Mucosa of stomach (tissue), 1 donor: ENCODE data around the gene POU6F2.
"Not testable (repeated sequence)": the region's sequence is repeated elsewhere in the genome, so short reads cannot be mapped to it uniquely, and the experiment has no call there.

Source experiments
- H3K27me3 ChIP-seq: one replicate; pipeline ENCODE4 v1.7.0; 2013; ENCODE audit warnings: mild to moderate bottlenecking, low read length; ENCODE audit not compliant: control insufficient read depth, insufficient read depth
- H3K36me3 ChIP-seq: one replicate; pipeline ENCODE4 v1.7.0; 2013; ENCODE audit warnings: low read length; ENCODE audit not compliant: control insufficient read depth, insufficient read depth
- H3K4me1 ChIP-seq: one replicate; pipeline ENCODE4 v1.7.0; 2013; ENCODE audit warnings: mild to moderate bottlenecking, low read length; ENCODE audit not compliant: control insufficient read depth, insufficient read depth
- H3K4me3 ChIP-seq: one replicate; pipeline ENCODE4 v1.7.0; 2013; ENCODE audit warnings: low read length
- H3K9ac ChIP-seq: one replicate; pipeline ENCODE4 v1.7.0; 2013; ENCODE audit warnings: mild to moderate bottlenecking, low read length, moderate library complexity
- H3K9me3 ChIP-seq: one replicate; pipeline ENCODE4 v1.7.0; 2013; ENCODE audit warnings: mild to moderate bottlenecking, low read length, moderate library complexity; ENCODE audit not compliant: control insufficient read depth
- donor health status: Pancreatic carcinoma.

The POU6F2 gene

DNA sequence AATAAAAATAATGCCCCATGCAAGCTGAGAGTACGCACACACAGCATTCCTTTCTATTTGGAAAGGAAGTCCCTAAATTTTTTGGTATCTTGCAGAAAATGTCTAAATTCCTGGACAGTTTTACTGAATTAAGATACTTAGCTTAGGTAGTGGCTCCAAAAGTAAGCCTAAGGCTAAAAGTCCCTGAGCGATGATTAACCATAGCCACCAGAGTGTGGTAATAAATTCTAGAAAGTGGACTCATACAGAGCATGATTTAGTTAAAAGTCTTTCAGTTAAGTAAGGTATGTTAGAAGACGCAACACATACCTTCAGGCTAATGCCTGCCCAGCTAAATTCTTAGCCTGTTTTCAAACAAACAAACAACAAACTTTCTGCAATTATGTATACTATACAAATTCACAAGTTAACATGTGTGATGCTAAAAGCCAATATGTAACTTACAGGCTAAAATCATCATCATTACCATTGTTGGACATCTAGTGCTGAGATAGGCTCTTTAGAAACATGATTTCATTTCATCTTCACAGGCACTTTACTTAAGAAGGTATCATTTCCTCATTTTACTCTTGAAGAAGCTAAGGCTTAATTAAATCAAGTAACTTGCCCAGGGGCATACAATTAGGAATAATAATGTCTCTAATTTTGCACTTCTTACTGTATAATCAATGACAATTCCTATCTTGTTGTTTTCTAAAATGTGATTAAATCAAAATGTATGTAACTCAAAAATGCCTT is 327.1 kb downstream of the POU6F2 start:
- Histone ChIP-seq H3K4me3 (no peak overlapping the region), H3K36me3 (no peaks in the 10 kb centered on the region), H3K27me3 (no peaks in the 10 kb centered on the region), H3K9ac (no peak overlapping the region), H3K4me1 (no peaks in the 10 kb centered on the region), H3K9me3 (no peaks in the 10 kb centered on the region)

DNA sequence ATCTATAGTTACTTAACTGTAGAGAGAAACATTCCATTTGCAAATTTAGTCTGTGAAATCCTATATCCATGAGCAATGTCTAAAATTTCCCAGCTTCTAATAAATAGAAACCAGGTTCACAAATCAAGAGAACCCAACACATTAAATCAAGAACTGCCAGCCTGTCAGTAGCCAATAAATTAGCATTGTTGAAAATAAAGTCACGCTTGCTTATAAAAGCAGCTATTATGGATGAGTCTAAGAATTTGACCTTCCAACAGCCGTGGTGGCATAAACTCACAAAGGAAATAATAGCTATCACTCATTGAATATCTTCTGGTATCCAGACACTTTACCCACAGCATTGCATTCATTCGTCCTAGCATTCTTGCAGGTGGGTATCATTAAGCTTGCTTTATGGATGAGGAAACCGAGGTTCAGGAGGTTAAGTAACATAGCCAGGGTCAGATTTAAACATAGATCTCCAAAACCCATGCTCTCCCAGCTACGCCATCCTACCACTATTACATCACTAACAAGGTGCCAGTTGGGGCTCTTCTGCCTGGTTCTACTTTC is 328.4 kb downstream of the POU6F2 start:
- Histone ChIP-seq H3K36me3 (no peaks in the 10 kb centered on the region), H3K9ac (no peak overlapping the region), H3K9me3 (no peaks in the 10 kb centered on the region), H3K27me3 (no peaks in the 10 kb centered on the region), H3K4me1 (no peaks in the 10 kb centered on the region), H3K4me3 (no peak overlapping the region)

DNA sequence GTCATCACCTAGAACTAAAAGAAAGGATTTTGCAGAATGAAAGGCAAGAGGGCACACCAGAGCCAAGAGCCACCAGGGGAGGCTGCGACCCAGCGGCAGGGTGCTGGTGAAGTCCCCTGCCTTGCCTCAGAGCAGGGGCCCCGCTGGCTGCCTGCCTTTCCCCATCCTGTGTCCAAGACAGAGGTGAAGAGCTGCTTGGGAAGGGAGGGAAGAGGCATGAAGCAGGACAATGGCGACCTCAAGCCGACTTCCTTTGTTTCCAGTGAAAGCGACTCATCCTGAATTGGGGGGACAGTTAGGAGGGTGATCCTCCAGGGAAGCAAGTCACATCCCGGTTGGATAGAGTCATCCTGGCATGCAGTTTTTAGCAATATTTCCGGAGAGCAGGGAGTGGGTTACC is 333.0 kb downstream of the POU6F2 start:
- no peak overlapping the region for H3K4me3 ChIP-seq

DNA sequence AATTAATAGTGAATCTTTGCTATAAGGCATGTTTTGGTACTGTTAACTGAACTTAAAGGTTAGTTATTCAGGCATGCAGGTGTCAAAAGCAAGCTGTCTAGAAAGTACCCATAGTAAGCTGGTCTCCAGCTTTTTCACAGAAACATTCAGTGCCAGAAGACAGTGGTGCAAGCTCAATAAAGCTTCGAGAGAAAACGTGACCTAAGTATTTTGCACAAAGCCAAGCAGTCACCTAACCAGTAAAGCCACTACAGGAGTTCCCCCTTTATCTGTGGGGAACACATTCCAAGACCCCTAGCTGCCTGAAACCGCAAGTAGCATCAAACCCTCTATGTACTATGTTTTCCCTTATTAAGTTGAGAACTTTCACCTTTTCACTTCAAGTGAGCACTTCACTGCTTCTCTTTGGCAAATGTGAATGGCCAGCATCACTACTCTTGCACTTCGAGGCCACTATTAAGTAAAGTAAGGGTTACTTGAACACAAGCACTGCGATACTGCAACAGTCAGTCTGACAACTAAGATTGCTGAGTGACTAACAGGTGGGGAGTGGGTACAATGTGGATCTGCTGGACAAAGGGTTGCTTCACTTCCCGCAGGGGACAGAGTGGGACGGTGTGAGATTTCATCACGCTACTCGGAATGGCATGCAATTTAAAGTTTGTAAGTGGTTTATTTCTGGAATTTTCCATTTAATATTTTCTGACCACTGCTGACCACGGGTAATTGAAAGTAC is 334.7 kb downstream of the POU6F2 start:
- H3K27me3 ChIP-seq, result no peaks in the 10 kb centered on the region
- no peaks in the 10 kb centered on the region for H3K4me1 ChIP-seq
- H3K4me3 ChIP-seq, result no peak overlapping the region
- no peaks in the 10 kb centered on the region for H3K9me3 ChIP-seq
- H3K9ac ChIP-seq, result no peak overlapping the region
- H3K36me3 ChIP-seq, result no peaks in the 10 kb centered on the region

More for the DNA sequence above, 333.0 kb downstream of the POU6F2 start:
- Histone ChIP-seq H3K27me3 (no peaks in the 10 kb centered on the region), H3K9me3 (no peaks in the 10 kb centered on the region), H3K36me3 (no peaks in the 10 kb centered on the region), H3K4me1 (no peaks in the 10 kb centered on the region), H3K9ac (no peak overlapping the region)

DNA sequence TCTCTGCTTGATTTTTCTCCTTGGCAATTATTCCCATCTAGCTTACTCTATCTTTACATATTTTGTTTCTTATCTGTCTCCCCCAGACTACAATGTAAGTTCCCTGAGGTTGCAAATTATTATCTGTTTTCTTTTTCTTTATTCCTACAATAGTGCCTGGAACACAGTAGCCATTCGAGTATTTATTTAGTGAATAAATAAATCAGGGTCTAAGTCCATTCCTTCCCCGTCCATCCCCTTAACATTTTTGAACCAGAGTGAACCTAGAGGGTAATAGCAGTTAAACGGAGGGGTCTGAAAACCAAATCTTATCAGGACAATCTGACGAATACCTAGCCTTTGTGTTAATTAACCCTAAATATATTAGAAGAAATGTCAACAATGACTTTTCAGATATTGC is 335.7 kb downstream of the POU6F2 start:
- no peaks in the 10 kb centered on the region for H3K27me3 ChIP-seq
- H3K36me3 ChIP-seq, result no peaks in the 10 kb centered on the region
- H3K4me3 ChIP-seq, result no peak overlapping the region
- H3K9me3 ChIP-seq, result no peaks in the 10 kb centered on the region
- no peaks in the 10 kb centered on the region for H3K4me1 ChIP-seq
- H3K9ac ChIP-seq, result no peak overlapping the region

DNA sequence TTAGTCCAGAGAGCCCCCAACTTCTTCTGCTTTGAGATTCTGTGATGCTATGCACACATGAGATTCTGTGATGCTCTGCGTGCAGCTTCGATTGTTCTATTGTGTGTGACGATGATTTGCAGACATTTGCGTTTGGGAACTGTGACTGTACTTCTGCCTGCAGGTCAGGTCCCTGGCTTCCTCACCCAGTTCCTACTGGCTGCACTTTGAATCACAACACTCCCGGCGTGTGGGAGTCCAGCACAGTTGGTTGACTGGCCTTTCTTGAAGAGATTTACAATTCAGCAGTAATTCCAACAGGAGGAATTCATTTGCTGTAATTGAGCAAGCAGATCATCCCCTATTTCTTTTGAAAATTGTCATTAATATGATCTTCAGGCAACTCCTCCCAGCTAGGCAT is 336.3 kb downstream of the POU6F2 start:
- Histone ChIP-seq H3K36me3 (no peaks in the 10 kb centered on the region), H3K9ac (no peak overlapping the region), H3K4me3 (no peak overlapping the region), H3K27me3 (no peaks in the 10 kb centered on the region), H3K9me3 (no peaks in the 10 kb centered on the region), H3K4me1 (no peaks in the 10 kb centered on the region)

DNA sequence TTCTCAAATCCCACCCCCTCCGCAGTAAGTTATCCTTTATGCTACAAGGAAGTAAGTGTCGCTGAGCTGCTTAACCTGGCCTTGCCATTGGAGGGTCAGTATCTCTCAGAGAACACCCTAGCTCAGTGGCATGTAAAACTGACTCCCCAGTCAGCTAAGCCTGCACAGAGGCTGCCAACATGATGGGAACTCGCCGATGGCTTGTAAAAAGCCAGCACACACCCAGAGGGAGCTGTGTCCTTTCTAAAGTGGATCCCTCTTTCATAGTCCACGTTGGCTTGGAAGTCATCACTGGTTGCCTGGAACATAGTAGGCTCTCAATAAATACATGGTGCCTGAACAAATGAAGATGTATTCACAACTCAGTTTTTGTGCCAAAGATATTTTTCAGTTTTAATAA is 339.4 kb downstream of the POU6F2 start:
- H3K9ac ChIP-seq, result no peak overlapping the region
- no peaks in the 10 kb centered on the region for H3K9me3 ChIP-seq
- H3K4me1 ChIP-seq, result no peaks in the 10 kb centered on the region
- no peaks in the 10 kb centered on the region for H3K27me3 ChIP-seq
- H3K36me3 ChIP-seq, result no peaks in the 10 kb centered on the region
- no peak overlapping the region for H3K4me3 ChIP-seq

DNA sequence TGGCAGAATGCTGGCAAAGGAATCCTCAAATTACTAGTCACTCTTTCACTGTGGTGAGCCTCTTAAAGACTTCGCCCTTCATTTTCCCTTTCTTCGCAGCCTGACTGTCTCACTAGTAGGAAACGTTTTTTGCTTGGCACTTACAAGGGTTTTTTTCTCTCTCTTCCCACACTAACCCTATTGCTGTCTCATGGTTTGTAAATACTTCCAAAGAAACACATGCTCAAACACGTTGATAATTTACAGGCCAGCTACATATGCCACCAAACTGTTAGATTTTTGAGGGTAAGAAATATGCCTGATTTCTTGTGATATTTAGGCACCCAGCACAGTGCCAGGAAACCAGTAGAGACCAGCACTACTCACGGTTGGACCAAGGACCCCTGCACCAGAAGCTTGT is 340.2 kb downstream of the POU6F2 start:
- Histone ChIP-seq H3K27me3 (no peaks in the 10 kb centered on the region), H3K9me3 (no peaks in the 10 kb centered on the region), H3K4me1 (no peaks in the 10 kb centered on the region), H3K9ac (no peak overlapping the region), H3K4me3 (no peak overlapping the region), H3K36me3 (no peaks in the 10 kb centered on the region)

DNA sequence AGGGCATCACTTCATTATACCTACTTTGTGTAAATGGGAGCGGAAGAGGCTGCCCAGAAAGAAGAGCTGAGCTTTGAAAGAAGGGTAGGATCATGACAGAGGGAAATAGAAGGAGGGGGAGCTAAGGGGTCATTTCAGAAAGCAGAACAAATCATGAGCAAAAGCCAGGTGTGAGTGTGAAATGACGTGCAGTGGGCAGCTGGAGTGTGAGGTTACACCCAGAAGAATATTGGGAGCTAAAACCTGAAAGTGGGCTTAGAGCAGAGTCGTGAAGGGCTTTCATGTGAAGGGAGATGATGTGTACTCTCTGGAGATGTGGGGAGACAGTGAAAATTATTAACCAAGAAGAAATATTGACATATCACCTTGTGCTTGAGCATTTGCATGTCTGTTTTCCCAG is 343.5 kb downstream of the POU6F2 start:
- Histone ChIP-seq H3K36me3 (no peaks in the 10 kb centered on the region), H3K9me3 (no peaks in the 10 kb centered on the region), H3K4me1 (no peaks in the 10 kb centered on the region), H3K27me3 (no peaks in the 10 kb centered on the region), H3K9ac (no peak overlapping the region), H3K4me3 (no peak overlapping the region)

DNA sequence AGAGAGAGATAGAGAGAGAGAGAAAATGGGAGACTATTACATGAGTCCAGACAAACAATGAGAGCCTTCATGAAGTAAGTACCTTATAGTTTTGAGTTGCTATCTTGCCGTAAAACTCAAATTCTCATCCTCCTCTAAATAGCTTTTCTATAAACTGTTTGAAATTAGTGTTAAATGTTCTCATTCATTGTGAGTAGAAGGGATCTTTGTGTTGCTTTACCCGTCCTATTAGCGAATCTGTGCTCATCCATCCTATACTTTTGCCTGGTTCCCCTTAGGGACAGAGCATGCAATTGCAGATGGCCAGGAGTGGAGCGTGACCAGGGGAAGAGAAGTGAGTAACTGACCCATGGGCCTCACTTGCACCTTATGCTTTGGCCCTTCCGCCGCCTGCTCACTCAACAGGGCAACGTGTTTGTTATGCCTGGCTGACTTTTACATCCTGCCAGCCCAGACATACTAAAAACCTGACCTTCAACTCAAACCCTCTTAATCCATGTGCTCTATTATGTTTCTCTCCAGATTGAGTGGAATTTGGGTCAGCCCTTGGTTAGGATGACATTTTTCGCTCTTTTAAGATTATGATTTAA is 344.3 kb downstream of the POU6F2 start:
- Histone ChIP-seq H3K27me3 (no peaks in the 10 kb centered on the region), H3K36me3 (no peaks in the 10 kb centered on the region), H3K4me1 (no peaks in the 10 kb centered on the region), H3K9me3 (no peaks in the 10 kb centered on the region), H3K4me3 (no peak overlapping the region), H3K9ac (no peak overlapping the region)

DNA sequence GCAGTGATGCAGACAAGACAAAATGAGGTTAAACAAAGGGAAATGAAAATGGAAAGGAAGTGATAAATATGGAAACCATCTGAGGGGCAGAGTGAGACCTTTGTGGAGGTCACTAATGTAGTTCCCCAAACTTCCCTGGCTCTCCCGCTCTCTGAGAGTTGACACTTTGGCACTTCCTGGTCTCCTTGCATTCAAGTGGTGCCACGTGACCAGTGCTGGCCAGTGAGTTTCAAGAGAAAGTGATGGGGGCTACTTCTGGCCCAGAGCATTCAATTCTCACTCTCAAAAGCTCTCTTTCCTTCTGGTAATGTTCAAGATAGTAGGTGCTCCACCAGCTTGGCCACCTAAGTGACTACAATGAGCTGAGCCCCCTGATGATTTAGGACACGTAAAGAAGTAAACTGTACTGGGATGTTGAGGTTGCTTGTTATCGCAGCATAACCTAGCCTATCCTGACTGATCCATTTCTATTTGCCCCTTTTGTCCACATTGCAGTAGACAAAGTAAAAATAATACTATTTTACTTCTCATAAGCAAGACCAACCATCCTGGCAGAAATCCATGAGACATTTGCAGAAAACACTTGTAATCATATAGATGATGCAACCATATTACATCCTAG is 346.5 kb downstream of the POU6F2 start:
- Histone ChIP-seq H3K9me3 (no peaks in the 10 kb centered on the region), H3K9ac (no peak overlapping the region), H3K4me1 (no peaks in the 10 kb centered on the region), H3K36me3 (no peaks in the 10 kb centered on the region), H3K27me3 (no peaks in the 10 kb centered on the region), H3K4me3 (no peak overlapping the region)

DNA sequence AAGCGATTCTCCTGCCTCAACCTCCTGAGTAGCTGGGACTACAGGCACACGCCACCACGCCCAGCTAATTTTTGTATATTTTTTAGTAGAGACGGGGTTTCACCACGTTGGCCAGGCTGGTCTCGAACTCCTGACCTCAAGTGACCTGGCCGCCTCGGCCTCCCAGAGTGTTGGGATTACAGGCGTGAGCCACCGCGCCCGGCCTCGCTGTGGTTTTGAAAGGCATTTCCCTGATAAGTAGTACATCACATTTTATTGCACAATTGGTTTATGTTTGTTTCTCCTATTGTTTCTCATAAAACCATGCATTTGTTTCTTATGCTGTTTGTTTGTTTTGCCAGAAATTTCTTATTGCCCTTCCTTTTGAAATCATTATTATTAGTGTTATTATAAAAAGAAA is 353.9 kb downstream of the POU6F2 start:
- H3K4me1 ChIP-seq, H3K27me3 ChIP-seq, H3K36me3 ChIP-seq, H3K4me3 ChIP-seq, H3K9me3 ChIP-seq, H3K9ac ChIP-seq: not testable (repeated sequence)
